Hair follicle dermal papilla cell (primary cell): ENCODE measurements around the gene GATAD2A. TPM values are rescaled to one million over a fixed set of nuclear protein-coding genes. Genes with fewer than 3 reads are reported as not detected.

ENCODE experiments used
- small RNA-seq: library from RNA; depleted of rRNA; stranded (forward); fragments of <200 nt; gene quantifications from one replicate; pipeline ENCODE3, GENCODE V24; 2012
- total RNA-seq: library from RNA; depleted of rRNA; stranded (reverse); fragments of >200 nt; gene quantifications from 2 replicates; pipeline ENCODE4 v1.2.3, GENCODE V29; 2012

Gene GATAD2A, protein sequence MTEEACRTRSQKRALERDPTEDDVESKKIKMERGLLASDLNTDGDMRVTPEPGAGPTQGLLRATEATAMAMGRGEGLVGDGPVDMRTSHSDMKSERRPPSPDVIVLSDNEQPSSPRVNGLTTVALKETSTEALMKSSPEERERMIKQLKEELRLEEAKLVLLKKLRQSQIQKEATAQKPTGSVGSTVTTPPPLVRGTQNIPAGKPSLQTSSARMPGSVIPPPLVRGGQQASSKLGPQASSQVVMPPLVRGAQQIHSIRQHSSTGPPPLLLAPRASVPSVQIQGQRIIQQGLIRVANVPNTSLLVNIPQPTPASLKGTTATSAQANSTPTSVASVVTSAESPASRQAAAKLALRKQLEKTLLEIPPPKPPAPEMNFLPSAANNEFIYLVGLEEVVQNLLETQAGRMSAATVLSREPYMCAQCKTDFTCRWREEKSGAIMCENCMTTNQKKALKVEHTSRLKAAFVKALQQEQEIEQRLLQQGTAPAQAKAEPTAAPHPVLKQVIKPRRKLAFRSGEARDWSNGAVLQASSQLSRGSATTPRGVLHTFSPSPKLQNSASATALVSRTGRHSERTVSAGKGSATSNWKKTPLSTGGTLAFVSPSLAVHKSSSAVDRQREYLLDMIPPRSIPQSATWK
- 48.4 and 51.9 TPM in 2 replicates for total RNA-seq

DNA sequence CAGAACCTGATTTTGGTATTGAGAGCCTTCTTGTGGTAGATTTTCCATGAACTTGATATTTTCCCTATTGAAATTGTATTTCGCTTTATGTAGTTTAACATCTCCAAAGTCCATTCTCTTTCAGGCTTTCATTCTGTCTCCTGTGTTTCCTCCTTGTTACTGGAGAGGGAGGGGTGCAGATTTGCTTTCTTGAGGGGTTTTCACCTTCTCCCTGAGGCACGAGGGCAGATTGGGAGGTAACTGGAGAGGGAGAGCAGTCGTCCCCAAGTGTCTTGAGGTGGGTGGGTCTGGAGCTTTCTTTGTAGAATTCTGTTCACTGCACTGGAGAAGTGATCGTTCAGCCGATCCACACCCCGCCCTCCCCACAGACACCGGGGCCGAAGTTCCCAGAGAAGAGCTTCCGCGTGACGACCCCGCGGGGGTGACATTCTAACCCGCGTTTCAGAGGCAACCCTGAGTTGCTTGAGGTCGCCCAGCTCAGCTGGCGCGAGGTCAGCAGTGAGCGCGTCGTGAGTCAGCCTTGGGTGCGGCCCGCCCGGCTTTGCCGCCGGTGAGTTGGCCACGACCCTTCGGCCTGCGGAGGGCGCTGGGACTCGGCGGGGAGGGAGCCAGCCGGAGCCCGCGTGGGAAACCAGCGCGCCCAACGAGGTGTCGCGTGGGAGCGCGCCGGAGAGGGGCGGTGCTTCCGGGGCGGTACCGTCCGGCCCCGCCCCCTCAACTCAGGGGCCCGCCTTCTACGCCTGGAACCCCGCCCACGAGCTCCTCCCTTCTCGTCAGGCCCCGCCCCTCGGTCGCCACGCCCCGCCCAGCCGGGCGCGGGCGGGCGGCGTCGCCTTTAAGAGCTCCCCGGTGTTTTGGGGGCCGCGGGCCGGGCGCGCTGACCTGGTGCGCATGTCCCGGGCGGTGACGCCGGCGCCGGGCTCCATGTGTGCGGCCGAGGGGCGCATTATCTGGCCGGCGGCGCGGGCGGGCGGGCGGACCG lies at the start of gene GATAD2A:
TSS of gene GATAD2A (plus strand) at position 797 of the 982 bp plus-strand sequence. CDS start 59,671 bp downstream, outside the sequence.

DNA sequence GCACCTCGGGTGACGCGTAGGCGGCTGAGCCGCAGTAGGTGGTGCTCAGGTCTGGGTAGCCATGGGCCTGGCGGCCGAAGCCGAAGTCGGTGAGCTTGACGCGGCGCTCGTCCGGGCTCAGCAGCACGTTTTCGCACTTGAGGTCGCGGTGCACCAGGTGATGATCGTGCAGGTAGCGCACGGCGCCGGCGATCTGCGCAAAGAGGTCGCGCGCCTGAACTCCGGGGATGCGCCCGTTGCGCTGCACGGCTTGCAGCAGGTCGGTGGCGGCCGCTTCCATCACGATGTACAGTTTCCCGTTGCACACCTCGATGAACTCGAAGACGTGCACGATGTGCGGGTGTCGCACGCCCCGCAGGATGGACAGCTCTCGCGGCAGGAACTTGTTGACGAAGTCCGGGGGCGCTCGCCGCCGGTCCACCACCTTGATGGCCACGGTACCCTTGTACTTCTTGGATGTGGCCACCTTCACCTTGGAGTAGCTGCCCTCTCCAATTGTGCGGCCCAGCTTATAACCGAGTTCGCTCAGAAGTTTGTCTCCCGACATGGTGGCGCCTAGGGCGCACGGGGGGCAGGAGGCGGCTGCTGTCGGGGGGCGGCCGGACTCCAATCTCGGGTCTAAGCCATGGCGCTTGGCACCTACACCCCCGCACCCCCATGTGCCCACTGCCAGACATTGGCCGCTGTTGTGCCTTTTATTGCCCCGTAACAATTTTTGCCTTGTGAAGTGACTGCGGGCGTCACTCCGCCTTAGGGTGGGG lies 109.6 kb downstream of the GATAD2A start, which contains the start of gene TSSK6:
TSS of gene TSSK6 (minus strand) at position 668 of the 761 bp plus-strand sequence. CDS start at position 547, 121 bp downstream.

DNA sequence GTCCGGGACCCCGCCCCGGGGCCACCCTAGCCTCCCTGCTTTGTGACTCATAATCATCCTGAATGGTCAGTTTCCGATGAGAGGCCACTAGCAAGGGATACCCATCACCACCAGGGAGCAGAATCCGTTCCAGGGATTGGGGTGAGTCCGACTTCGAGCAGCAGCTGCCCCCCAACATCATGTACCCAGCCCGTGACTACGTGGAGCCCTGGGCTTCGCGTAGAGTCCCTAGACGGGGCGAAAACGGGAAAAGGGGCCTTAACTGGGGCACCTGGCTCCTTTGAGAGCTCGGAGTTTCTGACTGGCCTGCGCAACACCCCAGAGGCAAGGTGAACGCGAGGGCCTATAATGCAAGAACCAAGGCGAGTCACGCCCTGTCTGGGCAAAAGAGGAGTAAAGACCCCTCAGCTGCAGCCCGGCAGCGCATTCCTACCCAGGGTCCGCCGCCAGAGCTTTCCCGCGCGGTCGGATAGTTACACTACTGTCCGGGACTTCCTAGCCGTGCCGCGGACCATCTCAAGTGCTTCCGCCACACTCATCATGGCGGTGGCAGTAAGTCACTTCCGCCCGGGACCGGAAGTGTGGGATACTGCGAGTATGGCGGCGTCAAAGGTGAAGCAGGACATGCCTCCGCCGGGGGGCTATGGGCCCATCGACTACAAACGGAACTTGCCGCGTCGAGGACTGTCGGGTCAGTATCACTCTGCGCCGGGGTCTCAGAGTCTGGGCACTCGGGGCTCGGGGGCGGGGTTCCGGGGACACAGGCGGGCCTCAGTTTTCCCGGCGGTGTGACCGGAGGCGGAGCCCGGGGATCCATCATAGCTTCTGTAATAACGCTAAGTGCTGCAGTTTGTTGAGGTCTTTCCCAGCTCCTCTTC lies 110.4 kb downstream of the GATAD2A start, which contains the start of gene NDUFA13:
TSS of gene NDUFA13 (plus strand) at position 584 of the 878 bp plus-strand sequence. CDS start at position 598, 14 bp downstream.

DNA sequence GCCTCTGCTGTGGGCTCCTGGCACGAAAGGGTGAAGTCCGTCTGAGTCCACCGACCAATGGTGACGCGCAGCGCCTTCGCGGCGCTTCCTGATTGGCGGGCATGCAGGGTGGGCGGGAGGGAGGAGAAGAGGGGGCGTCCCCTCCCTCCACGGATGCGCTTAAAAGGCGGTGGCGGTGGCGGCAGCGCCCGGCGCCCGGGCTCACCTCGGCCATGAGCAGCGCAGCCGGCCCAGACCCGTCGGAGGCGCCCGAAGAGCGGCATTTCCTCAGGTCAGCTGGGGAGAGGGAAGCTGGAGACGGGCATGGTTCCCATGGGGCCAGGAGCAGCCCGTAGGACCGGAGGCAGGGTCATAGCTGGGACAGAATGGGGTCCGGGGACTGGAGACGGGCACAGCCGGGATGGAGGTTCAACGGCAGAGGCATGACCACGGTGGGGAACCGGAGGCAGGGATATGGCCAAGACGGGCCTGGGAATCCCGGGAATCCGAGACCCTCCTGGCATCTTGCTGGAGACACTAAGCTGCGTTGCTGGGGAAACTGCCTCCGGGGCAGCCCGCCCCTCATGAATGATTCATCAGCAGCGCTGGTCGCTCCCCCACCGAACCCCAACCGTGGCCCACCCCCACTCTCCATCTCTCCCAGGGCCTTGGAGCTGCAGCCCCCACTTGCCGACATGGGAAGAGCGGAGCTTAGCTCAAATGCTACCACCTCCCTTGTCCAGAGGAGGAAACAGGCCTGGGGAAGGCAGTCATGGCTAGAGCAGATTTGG lies 123.4 kb downstream of the GATAD2A start, which contains the start of gene YJEFN3:
TSS of gene YJEFN3 (plus strand) at position 191 of the 770 bp plus-strand sequence. CDS start at position 213, 22 bp downstream.

DNA sequence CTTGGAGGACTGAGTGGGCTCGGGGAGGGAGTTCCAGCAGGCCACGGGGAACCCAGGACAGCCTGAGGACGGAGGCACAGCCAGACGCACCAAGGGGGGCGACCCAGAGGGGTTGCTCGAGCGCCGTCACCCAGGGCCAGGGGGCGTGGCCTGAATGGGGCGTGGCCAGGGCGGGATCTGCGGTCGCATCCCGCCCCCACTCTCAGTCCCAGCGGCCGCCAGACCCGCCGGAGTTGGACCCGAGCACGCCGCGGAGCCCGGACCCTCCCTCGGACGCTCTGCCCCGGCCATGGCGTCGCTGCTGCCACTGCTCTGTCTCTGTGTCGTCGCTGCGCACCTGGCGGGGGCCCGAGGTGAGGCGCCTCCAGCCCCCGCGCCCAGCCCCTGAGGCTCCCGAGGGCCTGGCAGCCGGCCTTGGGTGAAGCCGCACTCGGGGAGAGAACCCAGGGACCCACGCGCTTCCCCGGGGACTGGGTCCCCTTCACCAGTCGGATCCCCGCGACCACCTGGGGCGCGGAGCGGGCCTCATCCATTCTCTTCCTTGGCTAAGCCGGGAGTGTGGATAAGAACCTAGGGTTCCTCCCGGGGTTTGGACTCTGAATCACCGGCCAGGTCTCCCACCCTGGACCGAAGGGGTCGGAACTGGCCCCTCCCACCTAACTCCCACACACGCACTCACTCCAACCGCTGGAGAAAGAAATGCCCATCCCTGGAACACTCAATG lies 132.7 kb downstream of the GATAD2A start, which contains the start of gene CILP2:
TSS of gene CILP2 (plus strand) at position 205 of the 724 bp plus-strand sequence. CDS start at position 290, 85 bp downstream.

Small RNA genes within 50 kb of the gene (small RNA-seq; reads per million reads assigned to genes)
- not detected for gene MIR640

Other genes with a start within 250 kb of the GATAD2A start
- not detected in 2 replicates for gene MEF2B, start 235.4 kb upstream of the GATAD2A start, total RNA-seq
- 15.4 and 15.9 TPM in 2 replicates for gene BORCS8, start 213.5 kb upstream of the GATAD2A start, total RNA-seq
- gene RFXANK, start 213.4 kb upstream of the GATAD2A start, total RNA-seq, result 37.6 and 38.1 TPM in 2 replicates
- 3.0 and 4.4 TPM in 2 replicates for gene NR2C2AP, start 202.3 kb upstream of the GATAD2A start, total RNA-seq
- under 0.01 TPM in 1 of 2 replicates, not detected in the other for gene NCAN, start 193.7 kb upstream of the GATAD2A start, total RNA-seq
- gene TM6SF2, start 132.4 kb upstream of the GATAD2A start, total RNA-seq, result 0.32 and 0.36 TPM in 2 replicates
- gene SUGP1, start 85.2 kb upstream of the GATAD2A start, total RNA-seq, result 32.0 and 34.6 TPM in 2 replicates
- 56.7 and 65.2 TPM in 2 replicates for gene MAU2, start 84.8 kb upstream of the GATAD2A start, total RNA-seq
- gene TSSK6, start 109.9 kb downstream of the GATAD2A start, total RNA-seq, result 1.3 and 2.2 TPM in 2 replicates
- gene NDUFA13, start 110.5 kb downstream of the GATAD2A start, total RNA-seq, result 32.7 and 107 TPM in 2 replicates
- gene YJEFN3, start 123.2 kb downstream of the GATAD2A start, total RNA-seq, result 0.24 and 0.49 TPM in 2 replicates
- gene CILP2, start 132.6 kb downstream of the GATAD2A start, total RNA-seq, result 0.32 and 0.36 TPM in 2 replicates
- 3.4 and 4.4 TPM in 2 replicates for gene PBX4, start 213.0 kb downstream of the GATAD2A start, total RNA-seq
- gene LPAR2, start 222.5 kb downstream of the GATAD2A start, total RNA-seq, result 3.5 and 3.7 TPM in 2 replicates
- gene GMIP, start 238.0 kb downstream of the GATAD2A start, total RNA-seq, result 11.4 and 11.5 TPM in 2 replicates